SK-N-SH treated with all-trans-retinoic acid at 6 μM for 48 hours (cell line): ENCODE data around the gene RHEX.

Experiments used
- ATAC-seq: fragments of 200-7000 bp; cut with Tn5 transposase; 3 replicates; pipeline ENCODE4 v1.9.1; 2020; ENCODE audit warnings: mild to moderate bottlenecking, moderate library complexity
- ARNTL ChIP-seq: fragments of 450-650 bp; formaldehyde crosslinking; IDR thresholded peaks from 2 replicates; pipeline ENCODE4 v1.5.0; 2020; ENCODE audit warnings: low read depth, mild to moderate bottlenecking, moderate library complexity, borderline replicate concordance
- BACH2 ChIP-seq: fragments of 250-450 bp; sonication (Bioruptor Pico); IDR thresholded peaks from 2 replicates; pipeline ENCODE4 v1.9.0; 2021; ENCODE audit warnings: mild to moderate bottlenecking, borderline replicate concordance
- CREB5 ChIP-seq: fragments of 250-450 bp; sonication (Bioruptor Pico); IDR thresholded peaks from 2 replicates; pipeline ENCODE4 v1.5.1; 2020; ENCODE audit warnings: low read depth, mild to moderate bottlenecking, moderate library complexity
- CSDC2 ChIP-seq: fragments of 250-450 bp; sonication (Bioruptor Pico); IDR thresholded peaks from 2 replicates; pipeline ENCODE4 v1.5.0; 2020; ENCODE audit warnings: mild to moderate bottlenecking, moderate library complexity
- CSRNP3 ChIP-seq: fragments of 250-450 bp; sonication (Bioruptor Pico); IDR thresholded peaks from 2 replicates; pipeline ENCODE4 v1.5.1; 2021; ENCODE audit warnings: mild to moderate bottlenecking, moderate library complexity
- GLIS3 ChIP-seq: fragments of 250-450 bp; sonication (Bioruptor Pico); IDR thresholded peaks from 2 replicates; pipeline ENCODE4 v1.5.0; 2020; ENCODE audit warnings: mild to moderate bottlenecking, moderate library complexity
- OSR1 ChIP-seq: fragments of 250-450 bp; sonication (Bioruptor Pico); IDR thresholded peaks from 2 replicates; pipeline ENCODE4 v1.8.0; 2022; ENCODE audit warnings: moderate library complexity, mild to moderate bottlenecking, inconsistent platforms
- PATZ1 ChIP-seq: fragments of 250-450 bp; sonication (Bioruptor Pico); IDR thresholded peaks from 2 replicates; pipeline ENCODE4 v1.8.0; 2020; ENCODE audit warnings: mild to moderate bottlenecking, moderate library complexity, borderline replicate concordance
- POU6F1 ChIP-seq: fragments of 250-450 bp; sonication (Bioruptor Pico); IDR thresholded peaks from 2 replicates; pipeline ENCODE4 v1.8.0; 2021; ENCODE audit warnings: low read depth, mild to moderate bottlenecking, moderate library complexity, borderline replicate concordance
- PPARA ChIP-seq: fragments of 250-450 bp; sonication (Bioruptor Pico); IDR thresholded peaks from 2 replicates; pipeline ENCODE4 v1.5.0; 2020; ENCODE audit warnings: mild to moderate bottlenecking, borderline replicate concordance
- TCF4 ChIP-seq: fragments of 250-450 bp; sonication (Bioruptor Pico); IDR thresholded peaks from 2 replicates; pipeline ENCODE4 v1.8.0; 2021; ENCODE audit warnings: mild to moderate bottlenecking, moderate library complexity, borderline replicate concordance
- TOX ChIP-seq: fragments of 250-450 bp; sonication (Bioruptor Pico); IDR thresholded peaks from 2 replicates; pipeline ENCODE4 v1.8.0; 2021; ENCODE audit warnings: mild to moderate bottlenecking, moderate library complexity, borderline replicate concordance
- TSHZ2 ChIP-seq: fragments of 250-450 bp; sonication (Bioruptor Pico); IDR thresholded peaks from 2 replicates; pipeline ENCODE4 v1.5.0; 2020; ENCODE audit warnings: mild to moderate bottlenecking, moderate library complexity
- ZC3H10 ChIP-seq: fragments of 250-450 bp; sonication (Bioruptor Pico); IDR thresholded peaks from 2 replicates; pipeline ENCODE4 v1.5.1; 2021; ENCODE audit warnings: mild to moderate bottlenecking, moderate library complexity
- ZFP3 ChIP-seq: fragments of 250-450 bp; sonication (Bioruptor Pico); IDR thresholded peaks from 2 replicates; pipeline ENCODE4 v1.5.0; 2020; ENCODE audit warnings: mild to moderate bottlenecking, moderate library complexity
- ZNF565 ChIP-seq: fragments of 450-650 bp; formaldehyde crosslinking; conservative IDR thresholded peaks from 2 replicates; pipeline ENCODE4 v1.5.0; 2020; ENCODE audit warnings: low read depth, mild to moderate bottlenecking, moderate library complexity
- ZNF70 ChIP-seq: fragments of 450-650 bp; formaldehyde crosslinking; IDR thresholded peaks from 2 replicates; pipeline ENCODE4 v1.5.0; 2020; ENCODE audit warnings: mild to moderate bottlenecking, moderate library complexity
- ZNF8 ChIP-seq: fragments of 450-650 bp; formaldehyde crosslinking; IDR thresholded peaks from 2 replicates; pipeline ENCODE4 v1.5.0; 2020; ENCODE audit warnings: mild to moderate bottlenecking, moderate library complexity

Gene RHEX

GRCh38 chr1:206110820-206111219 is 57.8 kb downstream of the RHEX start:
- no peak for ATAC-seq
- TF ChIP-seq ZFP3 (CRISPR knock-in tag) (no peak), ZC3H10 (CRISPR knock-in tag) (no peak), ZNF8 (CRISPR knock-in tag) (no peak), CSDC2 (CRISPR knock-in tag) (no peak), POU6F1 (CRISPR knock-in tag) (no peak), TSHZ2 (CRISPR knock-in tag) (no peak)

- no peak for ATAC-seq
- no peak for TF ChIP-seq GLIS3
- TF ChIP-seq ARNTL (CRISPR knock-in tag): no peak
- TF ChIP-seq ZC3H10 (CRISPR knock-in tag): no peak
- no peak for TF ChIP-seq POU6F1 (CRISPR knock-in tag)
- TF ChIP-seq TOX: no peak
- TF ChIP-seq ZNF70 (CRISPR knock-in tag): no peak
- no peak for TF ChIP-seq TCF4 (CRISPR knock-in tag)
- no peak for TF ChIP-seq ZFP3 (CRISPR knock-in tag)
- TF ChIP-seq OSR1 (CRISPR knock-in tag): no peak
- no peak for TF ChIP-seq BACH2 (CRISPR knock-in tag)
- TF ChIP-seq PPARA (CRISPR knock-in tag): no peak
- TF ChIP-seq CSDC2 (CRISPR knock-in tag): no peak
- no peak for TF ChIP-seq PATZ1 (CRISPR knock-in tag)
- no peak for TF ChIP-seq CREB5 (CRISPR knock-in tag)
- TF ChIP-seq CSRNP3 (CRISPR knock-in tag): no peak
- no peak for TF ChIP-seq ZNF565
Measured at GRCh38 chr1:206111271-206111927, 58.4 kb downstream of the RHEX start.
